ENCODE data around the gene ILF3.

DNA sequence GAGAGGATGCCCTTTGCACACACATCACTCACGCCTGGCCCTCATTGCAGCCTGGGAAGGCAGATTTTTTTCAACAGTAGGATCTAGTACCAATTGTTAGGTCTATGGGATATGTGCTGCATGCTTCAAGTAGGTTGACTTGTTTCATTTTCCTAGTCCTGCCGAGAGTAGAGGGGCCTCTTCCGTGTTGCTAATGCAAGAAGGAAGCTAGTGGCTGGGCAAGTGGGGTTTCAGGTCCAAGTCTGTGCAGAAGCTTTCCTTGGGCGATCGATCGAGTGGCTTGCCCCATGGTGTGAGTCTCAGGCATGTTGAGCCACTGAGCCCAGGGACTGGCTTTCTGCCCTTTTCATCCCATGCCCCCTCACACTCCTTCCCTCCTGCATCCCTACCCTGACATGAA is 13.7 kb downstream of the ILF3 start:
- no peak for TF ChIP-seq TCF7 (IDR thresholded peaks at IDR 0.05; ENCODE audit: borderline replicate concordance)
- no peak for TF ChIP-seq RAD51 (IDR thresholded peaks at IDR 0.05)
- no peak for TF ChIP-seq POLR2AphosphoS2 (IDR thresholded peaks at IDR 0.05; ENCODE audit: low read depth, low read length)
